ENCODE measurements around the gene P2RX3. TPM values are rescaled to one million over a fixed set of nuclear protein-coding genes. Genes with fewer than 3 reads are reported as not detected.
A peak's percentile ranks its signal among the peaks of the same experiment; 100 is the strongest.
"Not testable (repeated sequence)": the region's sequence is repeated elsewhere in the genome, so short reads cannot be mapped to it uniquely, and the experiment has no call there.

Gene P2RX3
- total and polyA plus RNA-seq, 2 donors from 2014 or later, result not detected

DNA sequence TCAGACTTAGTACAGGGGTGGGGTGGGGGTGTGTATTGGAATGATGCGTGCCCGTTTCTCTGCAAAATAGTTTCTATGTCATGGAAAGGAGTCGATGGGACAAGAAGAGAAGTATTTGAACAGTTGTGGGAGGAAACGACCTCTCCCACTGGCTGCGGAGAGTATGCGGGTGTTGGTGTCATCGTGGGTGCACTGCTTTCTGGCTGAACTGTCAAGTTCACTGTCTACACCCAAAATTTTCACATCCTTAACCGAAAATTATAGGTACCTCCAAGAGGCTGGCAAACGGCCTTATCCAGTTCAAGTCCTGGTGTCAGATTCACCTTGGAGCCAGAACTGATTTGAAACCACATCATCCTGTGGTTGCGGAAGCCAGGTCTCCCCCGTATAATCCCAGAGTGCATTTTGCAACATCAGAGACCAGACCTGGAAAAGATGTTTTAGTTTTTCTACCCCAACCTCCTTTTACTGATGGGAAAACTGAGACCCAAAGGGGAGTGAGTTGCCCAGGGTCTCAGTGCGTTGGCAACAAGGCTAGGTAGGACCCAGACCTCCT is 2.0 kb upstream of the P2RX3 start:
- Histone ChIP-seq H3K27me3 (ENCODE audit: control insufficient read depth, insufficient read depth, low read length) (no peaks in the 10 kb centered on the region), H3K4me1 (ENCODE audit: control insufficient read depth in 2 of 3, insufficient read depth in 2 of 3, low read depth in 1 of 3, low read length in 3 of 3) (peaks cover 0 to 10% (median 8%) of the 10 kb centered on the region in 3 donors), H3K9ac (ENCODE audit: low read length in 3 of 3) (peak overlapping the region; percentile 65 to 95 (median 85)), H3K36me3 (ENCODE audit: control insufficient read depth in 2 of 3, insufficient read depth in 3 of 3, low read length in 3 of 3) (peaks cover 4 to 23% (median 21%) of the 10 kb centered on the region in 3 donors), H3K9me3 (ENCODE audit: control insufficient read depth in 2 of 3, insufficient read depth in 1 of 3, low read length in 3 of 3) (no peaks in the 10 kb centered on the region), H3K4me3 (ENCODE audit: low read length in 3 of 3) (peak overlapping the region; percentile 76 to 90 (median 79)), H3K27ac (ENCODE audit: low read depth in 2 of 2, low read length in 2 of 2) (peak overlapping the region; percentile 81 to 85)
- intact Hi-C loops (cut with DNase I), result no loop called here
- TF ChIP-seq, protein P1, sequence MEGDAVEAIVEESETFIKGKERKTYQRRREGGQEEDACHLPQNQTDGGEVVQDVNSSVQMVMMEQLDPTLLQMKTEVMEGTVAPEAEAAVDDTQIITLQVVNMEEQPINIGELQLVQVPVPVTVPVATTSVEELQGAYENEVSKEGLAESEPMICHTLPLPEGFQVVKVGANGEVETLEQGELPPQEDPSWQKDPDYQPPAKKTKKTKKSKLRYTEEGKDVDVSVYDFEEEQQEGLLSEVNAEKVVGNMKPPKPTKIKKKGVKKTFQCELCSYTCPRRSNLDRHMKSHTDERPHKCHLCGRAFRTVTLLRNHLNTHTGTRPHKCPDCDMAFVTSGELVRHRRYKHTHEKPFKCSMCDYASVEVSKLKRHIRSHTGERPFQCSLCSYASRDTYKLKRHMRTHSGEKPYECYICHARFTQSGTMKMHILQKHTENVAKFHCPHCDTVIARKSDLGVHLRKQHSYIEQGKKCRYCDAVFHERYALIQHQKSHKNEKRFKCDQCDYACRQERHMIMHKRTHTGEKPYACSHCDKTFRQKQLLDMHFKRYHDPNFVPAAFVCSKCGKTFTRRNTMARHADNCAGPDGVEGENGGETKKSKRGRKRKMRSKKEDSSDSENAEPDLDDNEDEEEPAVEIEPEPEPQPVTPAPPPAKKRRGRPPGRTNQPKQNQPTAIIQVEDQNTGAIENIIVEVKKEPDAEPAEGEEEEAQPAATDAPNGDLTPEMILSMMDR (IDR thresholded peaks at IDR 0.05; ENCODE audit: borderline replicate concordance, extremely low read depth, insufficient read depth), result no peak
- FAIRE-seq (no peak), DNase-seq (no peak)

DNA sequence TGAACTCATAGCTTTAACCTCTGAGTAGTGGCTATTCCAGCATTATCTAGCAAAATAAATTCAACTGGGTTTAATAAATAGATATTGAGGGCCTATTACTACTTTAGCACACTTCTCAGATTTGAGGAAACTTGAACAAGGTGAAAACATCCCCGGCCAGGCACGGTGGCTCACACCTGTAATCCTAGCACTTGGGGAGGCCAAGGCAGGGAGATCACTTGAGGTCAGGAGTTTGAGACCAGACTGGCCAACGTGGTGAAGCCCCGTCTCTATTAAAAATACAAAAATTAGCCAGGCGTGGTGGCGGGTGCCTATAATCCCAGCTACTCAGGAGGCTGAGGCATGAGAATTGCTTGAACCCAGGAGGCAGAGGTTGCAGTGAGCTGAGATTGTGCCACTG is 1.3 kb upstream of the P2RX3 start:
- intact Hi-C loops (cut with DNase I); H3K27me3 ChIP-seq (ENCODE audit: control insufficient read depth, insufficient read depth, low read length); H3K9me3 ChIP-seq (ENCODE audit: control insufficient read depth in 2 of 3, insufficient read depth in 1 of 3, low read length in 3 of 3); H3K4me1 ChIP-seq (ENCODE audit: control insufficient read depth in 2 of 3, insufficient read depth in 2 of 3, low read depth in 1 of 3, low read length in 3 of 3); H3K27ac ChIP-seq (ENCODE audit: low read depth in 2 of 2, low read length in 2 of 2); FAIRE-seq; DNase-seq: not testable (repeated sequence)
- Histone ChIP-seq H3K4me3 (ENCODE audit: low read length in 3 of 3) (peak overlapping the region in 1 of 3 donors; percentile 90), H3K9ac (ENCODE audit: low read length in 3 of 3) (peak overlapping the region in 1 of 3 donors; percentile 95), H3K36me3 (ENCODE audit: control insufficient read depth in 2 of 3, insufficient read depth in 3 of 3, low read length in 3 of 3) (peaks cover 4 to 16% (median 14%) of the 10 kb centered on the region in 3 donors)

- FAIRE-seq, result no peak
- H3K27me3 ChIP-seq (ENCODE audit: control insufficient read depth, insufficient read depth, low read length), result no peaks in the 10 kb centered on the region
These were observed 1.2 kb downstream of the P2RX3 start for GRCh38 chr11:57339328-57339727.

GRCh38 chr11:57340039-57340615 is 2.0 kb downstream of the P2RX3 start:
- Histone ChIP-seq H3K9me3 (ENCODE audit: control insufficient read depth in 2 of 3, insufficient read depth in 1 of 3, low read length in 3 of 3) (no peaks in the 10 kb centered on the region), H3K27ac (ENCODE audit: low read depth in 2 of 2, low read length in 2 of 2) (no peak overlapping the region), H3K36me3 (ENCODE audit: control insufficient read depth in 2 of 3, insufficient read depth in 3 of 3, low read length in 3 of 3) (no peaks in the 10 kb centered on the region), H3K4me3 (ENCODE audit: low read length in 3 of 3) (no peak overlapping the region), H3K27me3 (ENCODE audit: control insufficient read depth, insufficient read depth, low read length) (no peaks in the 10 kb centered on the region), H3K4me1 (ENCODE audit: control insufficient read depth in 2 of 3, insufficient read depth in 2 of 3, low read depth in 1 of 3, low read length in 3 of 3) (peaks cover 0 to 8% (median under 1%) of the 10 kb centered on the region in 3 donors), H3K9ac (ENCODE audit: low read length in 3 of 3) (no peak overlapping the region)
- TF ChIP-seq, protein P1 (IDR thresholded peaks at IDR 0.05; ENCODE audit: borderline replicate concordance, extremely low read depth, insufficient read depth), result no peak
- intact Hi-C loops (cut with DNase I), result no loop called here
- FAIRE-seq (no peak), DNase-seq (peak in 4 of 5 donors; percentile 87 to 92 (median 89))

More at GRCh38 chr11:57339328-57339727, 1.2 kb downstream of the P2RX3 start:
- TF ChIP-seq, protein P1 (IDR thresholded peaks at IDR 0.05; ENCODE audit: borderline replicate concordance, extremely low read depth, insufficient read depth), result no peak
- H3K36me3 ChIP-seq (ENCODE audit: control insufficient read depth in 2 of 3, insufficient read depth in 3 of 3, low read length in 3 of 3), result peaks cover 0 to 2% (median 0%) of the 10 kb centered on the region in 3 donors
- H3K9me3 ChIP-seq (ENCODE audit: control insufficient read depth in 2 of 3, insufficient read depth in 1 of 3, low read length in 3 of 3), result no peaks in the 10 kb centered on the region
- no peak overlapping the region for H3K4me3 ChIP-seq (ENCODE audit: low read length in 3 of 3)
- H3K4me1 ChIP-seq (ENCODE audit: control insufficient read depth in 2 of 3, insufficient read depth in 2 of 3, low read depth in 1 of 3, low read length in 3 of 3), result peaks cover 0 to 8% (median 8%) of the 10 kb centered on the region in 3 donors
- peak in 1 of 5 donors; percentile 55 for DNase-seq
- no peak overlapping the region for H3K9ac ChIP-seq (ENCODE audit: low read length in 3 of 3)
- intact Hi-C loops (cut with DNase I), result no loop called here
- H3K27ac ChIP-seq (ENCODE audit: low read depth in 2 of 2, low read length in 2 of 2), result no peak overlapping the region

Data from kidney (tissue), 14 donors.